Astrocyte (in vitro differentiated cells and primary cell): Measurements from ENCODE around the gene COA7.

ENCODE experiments used
- EZH2 ChIP-seq: IDR thresholded peaks from 2 replicates; pipeline ENCODE4 v1.6.1; 2012; ENCODE audit warnings: mild to moderate bottlenecking, low read length, inconsistent platforms; ENCODE audit not compliant: insufficient read depth
- TF ChIP-seq, protein P1 (sequence below): IDR thresholded peaks from 2 replicates; pipeline ENCODE4 v1.5.1; 2011; ENCODE audit warnings: low read depth, mild to moderate bottlenecking, inconsistent platforms, low read length, moderate library complexity; ENCODE audit not compliant: insufficient read depth

- TF ChIP-seq, protein P1, sequence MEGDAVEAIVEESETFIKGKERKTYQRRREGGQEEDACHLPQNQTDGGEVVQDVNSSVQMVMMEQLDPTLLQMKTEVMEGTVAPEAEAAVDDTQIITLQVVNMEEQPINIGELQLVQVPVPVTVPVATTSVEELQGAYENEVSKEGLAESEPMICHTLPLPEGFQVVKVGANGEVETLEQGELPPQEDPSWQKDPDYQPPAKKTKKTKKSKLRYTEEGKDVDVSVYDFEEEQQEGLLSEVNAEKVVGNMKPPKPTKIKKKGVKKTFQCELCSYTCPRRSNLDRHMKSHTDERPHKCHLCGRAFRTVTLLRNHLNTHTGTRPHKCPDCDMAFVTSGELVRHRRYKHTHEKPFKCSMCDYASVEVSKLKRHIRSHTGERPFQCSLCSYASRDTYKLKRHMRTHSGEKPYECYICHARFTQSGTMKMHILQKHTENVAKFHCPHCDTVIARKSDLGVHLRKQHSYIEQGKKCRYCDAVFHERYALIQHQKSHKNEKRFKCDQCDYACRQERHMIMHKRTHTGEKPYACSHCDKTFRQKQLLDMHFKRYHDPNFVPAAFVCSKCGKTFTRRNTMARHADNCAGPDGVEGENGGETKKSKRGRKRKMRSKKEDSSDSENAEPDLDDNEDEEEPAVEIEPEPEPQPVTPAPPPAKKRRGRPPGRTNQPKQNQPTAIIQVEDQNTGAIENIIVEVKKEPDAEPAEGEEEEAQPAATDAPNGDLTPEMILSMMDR, result no peak
- TF ChIP-seq EZH2, result no peak
Measured at GRCh38 chr1:52738893-52739292, 40.7 kb upstream of the COA7 start.
